ENCODE results near the gene PRR16. TPM values are rescaled to one million over a fixed set of nuclear protein-coding genes. Genes with fewer than 3 reads are reported as not detected.

Gene PRR16
- total RNA-seq, 4 donors from 2014 or later = 2.7 to 7.0 (median 3.7) TPM

DNA sequence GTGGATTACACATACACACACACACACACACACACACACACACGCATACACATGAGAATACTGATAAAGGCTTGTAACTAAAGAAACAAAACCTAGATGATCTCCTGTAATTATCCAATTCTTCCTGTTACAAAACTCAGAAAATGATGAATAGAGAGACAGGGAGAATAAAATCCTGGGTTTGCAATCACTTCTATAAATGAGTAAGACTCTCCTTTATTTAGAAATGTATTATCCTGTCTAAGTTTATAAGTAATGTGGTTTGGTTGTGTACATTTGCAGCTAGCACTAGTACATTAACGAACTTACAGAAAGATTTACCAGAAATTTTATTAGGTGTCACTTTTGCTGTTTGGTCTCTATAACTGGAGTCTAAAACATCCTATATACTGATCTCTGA lies 2.8 kb upstream of the PRR16 start:
- ATAC-seq = no peak
- Histone ChIP-seq H3K27me3 (peaks cover 10% of the 10 kb centered on the region), H3K4me3 (no peak overlapping the region), H3K4me1 (peaks cover 0 to 33% (median 0%) of the 10 kb centered on the region in 3 donors), H3K9me3 (no peaks in the 10 kb centered on the region), H3K36me3 (no peaks in the 10 kb centered on the region), H3K27ac (no peak overlapping the region)
- TF ChIP-seq, protein P1, sequence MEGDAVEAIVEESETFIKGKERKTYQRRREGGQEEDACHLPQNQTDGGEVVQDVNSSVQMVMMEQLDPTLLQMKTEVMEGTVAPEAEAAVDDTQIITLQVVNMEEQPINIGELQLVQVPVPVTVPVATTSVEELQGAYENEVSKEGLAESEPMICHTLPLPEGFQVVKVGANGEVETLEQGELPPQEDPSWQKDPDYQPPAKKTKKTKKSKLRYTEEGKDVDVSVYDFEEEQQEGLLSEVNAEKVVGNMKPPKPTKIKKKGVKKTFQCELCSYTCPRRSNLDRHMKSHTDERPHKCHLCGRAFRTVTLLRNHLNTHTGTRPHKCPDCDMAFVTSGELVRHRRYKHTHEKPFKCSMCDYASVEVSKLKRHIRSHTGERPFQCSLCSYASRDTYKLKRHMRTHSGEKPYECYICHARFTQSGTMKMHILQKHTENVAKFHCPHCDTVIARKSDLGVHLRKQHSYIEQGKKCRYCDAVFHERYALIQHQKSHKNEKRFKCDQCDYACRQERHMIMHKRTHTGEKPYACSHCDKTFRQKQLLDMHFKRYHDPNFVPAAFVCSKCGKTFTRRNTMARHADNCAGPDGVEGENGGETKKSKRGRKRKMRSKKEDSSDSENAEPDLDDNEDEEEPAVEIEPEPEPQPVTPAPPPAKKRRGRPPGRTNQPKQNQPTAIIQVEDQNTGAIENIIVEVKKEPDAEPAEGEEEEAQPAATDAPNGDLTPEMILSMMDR (IDR thresholded peaks at IDR 0.05) = no peak
- TF ChIP-seq EP300 (IDR thresholded peaks at IDR 0.05) = no peak
- no peak for TF ChIP-seq POLR2A (IDR thresholded peaks at IDR 0.05)
- no peak for TF ChIP-seq POLR2AphosphoS5 (IDR thresholded peaks at IDR 0.05)
- 89% methylated on average over 1 to 2 of the region's 2 CpGs for WGBS, 2 donors (ENCODE audit: low coverage in 1 of 2)

DNA sequence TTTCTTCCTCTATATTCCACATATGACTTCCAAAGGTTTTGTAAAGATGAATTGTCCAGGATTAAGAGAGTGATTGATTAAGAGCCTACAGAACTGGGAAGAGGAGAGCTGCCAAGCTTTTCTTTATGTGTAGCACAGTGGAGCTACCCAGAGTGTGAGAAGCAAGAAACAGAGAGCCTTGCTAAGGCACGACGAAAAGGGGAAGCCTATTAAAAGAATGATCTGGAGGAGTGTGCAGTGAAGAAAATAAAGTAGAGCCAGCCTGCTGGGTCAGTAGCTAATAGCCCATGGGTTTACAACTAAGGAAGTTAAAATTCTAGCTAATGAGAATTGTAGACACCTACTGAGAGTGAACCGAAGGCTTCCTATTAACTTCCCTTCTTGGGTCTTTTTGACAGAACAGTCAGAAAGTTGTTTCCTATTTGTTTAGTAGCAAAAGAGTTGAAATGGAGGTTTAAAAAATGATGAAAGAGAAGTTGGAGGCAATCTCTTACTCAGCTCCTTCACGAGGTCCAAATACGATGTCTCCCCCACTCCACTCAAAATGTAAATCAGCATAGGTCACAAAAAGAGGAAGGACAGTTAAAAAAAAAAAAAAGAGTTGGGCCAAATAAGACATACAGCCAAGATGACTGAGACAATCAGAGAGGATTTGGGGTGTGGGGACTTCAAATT lies 957 bp upstream of the PRR16 start:
- no peak for ATAC-seq
- Histone ChIP-seq H3K27me3 (peaks cover 10% of the 10 kb centered on the region), H3K9me3 (no peaks in the 10 kb centered on the region), H3K27ac (peak overlapping the region in 1 of 4 donors; percentile 83), H3K4me3 (peak overlapping the region; percentile 43 to 68), H3K4me1 (peaks cover 0 to 48% (median 2%) of the 10 kb centered on the region in 3 donors), H3K36me3 (no peaks in the 10 kb centered on the region)
- TF ChIP-seq POLR2AphosphoS5 (IDR thresholded peaks at IDR 0.05) = no peak
- TF ChIP-seq EP300 (IDR thresholded peaks at IDR 0.05) = no peak
- TF ChIP-seq, protein P1 (IDR thresholded peaks at IDR 0.05) = no peak
- TF ChIP-seq POLR2A (IDR thresholded peaks at IDR 0.05) = no peak
- 30 to 39% methylated on average over 3 to 5 of the region's 5 CpGs for WGBS, 2 donors (ENCODE audit: low coverage in 1 of 2)

DNA sequence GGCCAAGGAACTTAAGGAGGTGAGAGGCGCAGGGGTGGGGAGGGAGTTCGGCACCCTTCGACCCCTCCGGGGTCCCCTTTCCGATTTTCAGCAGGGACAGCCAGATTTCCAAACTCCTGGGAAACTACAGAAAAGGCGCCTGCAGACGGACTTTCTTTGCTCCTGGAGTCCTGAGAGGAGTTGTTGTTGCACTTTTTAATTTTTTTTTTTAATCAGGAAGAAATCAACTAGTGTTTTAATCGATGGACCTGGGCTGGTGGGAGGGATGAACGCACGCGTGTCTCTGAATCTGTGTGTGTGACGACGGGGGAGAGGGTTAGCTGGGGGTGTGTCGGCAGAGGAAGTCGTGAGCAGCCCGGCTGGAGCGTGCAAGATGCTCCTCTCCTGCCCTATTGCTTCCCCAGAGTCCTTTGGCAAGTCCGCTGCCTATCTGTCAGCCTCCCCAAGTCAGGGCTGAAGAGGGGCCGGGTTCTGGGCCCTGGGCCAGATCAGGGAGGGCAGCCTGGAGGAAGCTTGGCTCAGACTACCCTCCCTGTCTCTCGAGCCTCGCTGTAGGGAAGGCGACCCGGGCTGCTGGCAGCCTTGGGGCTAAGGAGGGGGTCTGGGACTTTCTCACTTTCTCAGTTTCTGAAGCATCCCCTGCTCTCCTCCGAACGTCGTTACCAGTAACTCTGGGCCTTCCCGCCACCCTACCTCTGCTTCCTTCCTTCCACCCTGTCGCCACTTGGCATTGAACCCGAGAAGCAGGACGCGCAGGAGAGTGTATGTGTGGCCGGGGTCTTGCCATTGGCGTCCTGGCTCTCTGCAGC lies 731 bp downstream of the PRR16 start:
- WGBS, 2 donors (ENCODE audit: low coverage in 1 of 2) = 0 to 1% methylated on average over 11 to 14 of the region's 33 CpGs
- ATAC-seq = peak; percentile 67
- Histone ChIP-seq H3K27ac (peak overlapping the region; percentile 2 to 83 (median 73)), H3K27me3 (peaks cover 10% of the 10 kb centered on the region), H3K36me3 (no peaks in the 10 kb centered on the region), H3K9me3 (no peaks in the 10 kb centered on the region), H3K4me1 (peaks cover 0 to 50% (median 2%) of the 10 kb centered on the region in 3 donors), H3K4me3 (peak overlapping the region; percentile 43 to 68)
- no peak for TF ChIP-seq POLR2AphosphoS5 (IDR thresholded peaks at IDR 0.05)
- no peak for TF ChIP-seq EP300 (IDR thresholded peaks at IDR 0.05)
- TF ChIP-seq, protein P1 (IDR thresholded peaks at IDR 0.05) = no peak
- no peak for TF ChIP-seq POLR2A (IDR thresholded peaks at IDR 0.05)

DNA sequence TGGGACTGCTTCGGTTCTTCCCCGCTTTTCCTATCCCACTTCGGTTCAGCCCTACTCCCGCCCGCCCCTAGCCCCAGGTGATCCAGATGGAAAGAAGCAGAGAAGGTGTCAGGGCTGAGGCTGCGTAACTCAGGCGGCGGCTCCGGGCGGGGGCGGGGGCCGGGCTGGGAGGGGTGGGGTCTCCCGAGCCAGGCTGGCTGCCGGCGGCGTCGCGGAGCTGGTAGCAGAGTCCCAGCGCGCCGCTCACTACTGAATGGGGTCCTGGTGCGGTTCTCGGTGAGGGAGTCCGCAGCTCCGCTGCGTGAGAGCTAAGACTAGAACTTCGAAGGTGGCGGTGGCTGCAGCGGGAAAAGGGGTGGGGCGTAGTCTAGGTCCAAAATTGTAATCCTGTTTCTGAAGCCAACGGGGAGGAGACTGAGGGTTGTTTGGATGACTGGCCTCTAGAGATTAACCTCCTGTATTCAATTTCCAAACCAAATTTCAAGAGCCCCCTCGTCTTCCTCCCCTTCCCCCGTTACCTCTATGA lies 1.4 kb downstream of the PRR16 start:
- no peaks in the 10 kb centered on the region for H3K9me3 ChIP-seq
- 0 to 10% methylated on average over 1 to 3 of the region's 33 CpGs for WGBS, 2 donors (ENCODE audit: low coverage in 1 of 2)
- peak; percentile 56 for ATAC-seq
- H3K36me3 ChIP-seq = no peaks in the 10 kb centered on the region
- peak overlapping the region; percentile 43 to 68 for H3K4me3 ChIP-seq
- H3K27ac ChIP-seq = peak overlapping the region; percentile 2 to 83 (median 73)
- H3K4me1 ChIP-seq = peaks cover 0 to 50% (median 2%) of the 10 kb centered on the region in 3 donors
- H3K27me3 ChIP-seq = peaks cover 10% of the 10 kb centered on the region
- TF ChIP-seq POLR2AphosphoS5 (IDR thresholded peaks at IDR 0.05) (no peak), POLR2A (IDR thresholded peaks at IDR 0.05) (peak in 1 of 2 donors; percentile 26)

DNA sequence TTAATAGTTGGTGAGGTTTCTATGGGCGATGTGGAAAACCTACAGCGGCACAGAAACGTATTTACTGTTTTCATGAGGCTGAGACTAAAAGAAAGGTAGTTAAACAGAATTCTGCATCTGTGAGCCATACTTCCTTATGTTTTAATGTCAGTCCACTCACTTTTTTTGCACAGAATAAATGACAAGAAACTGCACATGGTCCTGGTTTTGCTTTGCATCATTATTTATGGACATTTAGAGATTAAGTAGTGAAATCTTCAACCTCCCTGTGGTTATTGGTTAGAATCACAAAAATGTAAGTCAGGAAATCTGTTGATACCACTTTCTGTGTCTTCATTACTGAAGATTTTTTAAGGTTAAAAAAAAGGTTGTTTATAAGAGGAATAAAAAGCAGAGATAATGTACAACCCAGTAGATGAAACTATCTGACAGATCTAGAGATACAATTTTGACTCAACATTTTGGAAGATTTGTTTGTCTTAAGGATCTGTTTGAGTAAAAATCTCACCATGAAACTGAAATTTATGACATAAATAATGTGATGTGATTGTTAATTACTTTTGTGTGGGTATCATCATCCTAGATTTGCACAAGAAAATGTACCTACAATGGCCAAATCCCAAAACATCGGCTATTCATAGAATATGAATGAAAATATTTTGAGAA lies 2.4 kb downstream of the PRR16 start:
- Histone ChIP-seq H3K36me3 (no peaks in the 10 kb centered on the region), H3K4me1 (peaks cover 0 to 50% (median 2%) of the 10 kb centered on the region in 3 donors), H3K27me3 (peaks cover 10% of the 10 kb centered on the region), H3K4me3 (peak overlapping the region; percentile 43 to 68), H3K27ac (peak overlapping the region in 3 of 4 donors; percentile 72 to 83 (median 74)), H3K9me3 (no peaks in the 10 kb centered on the region)
- ATAC-seq = no peak
- 56 to 66% methylated on average over 4 of the region's 4 CpGs for WGBS, 2 donors (ENCODE audit: low coverage in 1 of 2)
- TF ChIP-seq, protein P1 (IDR thresholded peaks at IDR 0.05) = no peak
- TF ChIP-seq POLR2A (IDR thresholded peaks at IDR 0.05) = no peak
- TF ChIP-seq POLR2AphosphoS5 (IDR thresholded peaks at IDR 0.05) = no peak
- no peak for TF ChIP-seq EP300 (IDR thresholded peaks at IDR 0.05)
